Medulla oblongata (tissue), 1 donor: Measurements from ENCODE around the gene DENND4A.
"Not testable (repeated sequence)": the region's sequence is repeated elsewhere in the genome, so short reads cannot be mapped to it uniquely, and the experiment has no call there.

ENCODE experiments used
- DNase-seq: peaks from one replicate; pipeline ENCODE4 v3.0.0-alpha.2; 2015; ENCODE audit errors: extremely low spot score

Gene DENND4A

GRCh38 chr15:65818927-65819562, 27.0 kb upstream of the DENND4A start:
- no peak for DNase-seq

GRCh38 chr15:65816441-65816840, 24.3 kb upstream of the DENND4A start:
- no peak for DNase-seq

GRCh38 chr15:65816008-65816407, 23.9 kb upstream of the DENND4A start:
- peak; percentile 39 for DNase-seq

GRCh38 chr15:65814271-65814670, 22.2 kb upstream of the DENND4A start:
- DNase-seq = not testable (repeated sequence)

- DNase-seq = no peak
These were observed 20.8 kb upstream of the DENND4A start for GRCh38 chr15:65812916-65813315.

DNA sequence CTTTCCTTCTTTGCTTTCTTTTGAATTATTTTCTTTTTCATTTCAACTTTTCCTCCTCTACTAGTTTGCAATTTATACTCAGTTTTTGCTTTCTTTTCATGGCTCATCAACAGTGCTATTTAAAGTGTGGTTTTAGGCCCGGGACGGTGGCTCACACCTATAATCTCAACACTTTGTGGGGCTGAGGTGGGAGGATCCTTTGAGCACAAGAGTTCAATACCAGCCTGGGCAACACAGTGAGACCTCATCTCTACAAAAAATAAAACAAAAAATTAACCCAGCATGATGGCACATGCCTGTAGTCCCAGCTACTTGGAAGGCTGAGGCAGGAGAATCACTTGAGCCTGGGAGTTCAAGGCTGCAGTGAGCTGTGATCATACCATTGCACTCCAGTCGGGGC, 20.4 kb upstream of the DENND4A start:
- no peak for DNase-seq

- no peak for DNase-seq
These were observed 19.7 kb upstream of the DENND4A start for GRCh38 chr15:65811835-65812234.

DNA sequence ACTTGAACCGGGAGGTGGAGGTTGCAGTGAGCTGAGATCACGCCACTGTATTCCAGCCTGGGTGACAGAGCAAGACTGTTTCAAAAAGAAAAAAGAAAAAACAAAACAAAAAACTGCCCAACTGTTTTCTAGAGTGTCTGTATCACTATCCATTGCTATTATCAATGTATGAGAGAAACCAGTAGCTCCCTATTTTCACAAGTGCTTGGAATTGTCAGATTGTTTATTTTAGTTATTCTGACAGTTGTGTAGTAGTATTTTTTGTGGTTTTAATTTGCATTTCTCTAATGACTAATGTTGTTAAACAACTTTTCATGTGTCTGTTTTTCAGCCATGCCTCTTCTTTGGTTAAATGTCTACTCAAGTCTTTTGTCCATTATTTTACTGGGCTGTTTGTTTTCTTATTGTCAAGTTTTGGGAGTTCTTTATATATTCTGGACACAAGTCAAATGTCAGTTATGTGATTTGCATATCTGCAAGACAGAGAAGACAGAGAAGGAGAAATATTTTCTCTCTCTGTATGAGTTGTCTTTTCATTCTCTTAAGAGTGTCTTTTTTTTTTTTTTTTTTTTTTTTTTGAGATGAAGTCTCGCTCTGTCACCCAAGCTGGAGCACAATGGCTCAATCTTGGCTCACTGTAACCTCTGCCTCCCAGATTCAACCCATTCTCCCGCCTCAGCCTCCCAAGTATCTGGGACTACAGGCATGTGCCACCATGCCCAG, 19.1 kb upstream of the DENND4A start:
- not testable (repeated sequence) for DNase-seq

GRCh38 chr15:65806397-65806796, 14.3 kb upstream of the DENND4A start:
- no peak for DNase-seq

DNA sequence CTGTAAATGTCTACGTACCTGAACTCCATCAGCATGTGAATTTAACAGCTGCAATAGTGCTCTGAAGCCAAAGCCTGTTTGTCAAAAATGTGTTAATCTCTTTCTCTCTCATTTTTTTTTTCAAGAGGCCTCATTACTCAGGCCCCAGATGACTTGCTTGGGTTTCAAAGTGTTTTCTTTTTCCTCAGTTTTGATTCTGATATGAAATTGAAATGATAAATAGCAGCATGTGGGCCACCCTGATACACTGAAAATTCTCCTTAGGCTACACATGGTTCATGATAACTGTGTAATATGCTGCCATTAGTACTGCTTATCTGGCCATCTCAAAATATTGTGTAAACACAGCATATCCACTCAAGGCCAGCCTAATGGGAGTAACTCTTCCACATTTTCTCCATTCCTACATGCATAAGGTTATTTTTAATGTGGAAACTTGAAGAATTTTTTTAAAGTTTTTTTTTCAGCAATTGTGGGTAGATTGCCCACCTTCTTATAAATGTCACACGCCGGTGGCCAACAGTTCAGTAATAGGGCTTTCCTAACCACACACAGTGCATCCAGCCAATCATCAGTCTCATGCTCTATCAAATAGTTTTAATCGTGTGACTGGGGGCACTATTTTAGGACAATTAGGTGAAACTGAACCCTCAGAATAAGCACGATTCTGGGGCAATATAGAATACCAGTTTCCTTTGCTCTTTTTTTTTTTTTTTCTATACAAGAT, 13.1 kb upstream of the DENND4A start:
- DNase-seq = no peak

- peak; percentile 46 for DNase-seq
These were observed 12.3 kb upstream of the DENND4A start for GRCh38 chr15:65804252-65804931.

GRCh38 chr15:65801229-65801805, 9.2 kb upstream of the DENND4A start:
- no peak for DNase-seq

DNA sequence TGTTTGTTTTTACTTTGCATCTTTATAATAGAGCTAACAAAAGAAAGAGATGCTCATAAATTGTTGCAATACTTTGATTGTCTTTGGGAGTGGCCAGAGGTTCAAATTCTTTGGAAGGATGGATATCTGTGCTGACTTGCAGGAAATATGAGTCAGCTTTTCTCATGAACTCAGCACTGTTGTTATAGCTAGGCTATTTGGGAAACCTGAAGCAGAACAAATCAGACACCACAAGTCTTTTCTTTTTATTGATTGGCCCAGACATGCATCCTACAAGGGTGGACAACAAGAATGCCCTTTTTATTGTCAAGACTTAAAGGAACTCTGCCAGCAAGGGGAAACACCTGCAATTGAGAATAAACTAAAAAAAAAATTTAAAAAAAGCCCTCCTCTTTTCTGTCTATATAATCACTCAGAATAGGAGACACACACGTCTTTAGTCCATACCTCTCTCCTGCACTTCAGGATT, 4.6 kb upstream of the DENND4A start:
- no peak for DNase-seq

DNA sequence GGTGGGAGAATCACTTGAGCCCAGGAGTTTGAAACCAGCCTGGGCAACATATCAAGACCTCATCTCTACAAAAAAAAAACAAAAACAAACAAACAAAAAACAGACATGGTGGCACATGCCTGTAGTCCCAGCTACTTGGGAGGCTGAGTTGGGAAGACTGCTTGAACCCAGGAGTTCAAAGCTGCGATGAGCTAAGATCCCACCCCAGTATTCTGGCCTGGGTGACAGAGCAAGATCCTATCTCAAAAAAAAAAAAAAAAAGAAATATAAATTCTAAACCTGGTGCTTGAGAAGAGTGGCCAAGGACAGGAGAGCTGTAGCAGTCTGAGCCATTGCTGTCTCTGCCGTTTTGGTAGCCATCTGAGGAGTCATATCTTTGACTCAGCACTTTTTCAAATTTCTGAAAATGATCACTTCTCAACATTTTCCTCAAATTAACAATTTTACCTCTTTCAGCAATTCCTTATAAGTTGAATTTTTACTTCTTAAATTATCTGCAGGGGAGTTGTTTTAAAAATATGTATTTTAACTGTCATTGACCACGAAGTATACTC, 3.6 kb upstream of the DENND4A start:
- no peak for DNase-seq

DNA sequence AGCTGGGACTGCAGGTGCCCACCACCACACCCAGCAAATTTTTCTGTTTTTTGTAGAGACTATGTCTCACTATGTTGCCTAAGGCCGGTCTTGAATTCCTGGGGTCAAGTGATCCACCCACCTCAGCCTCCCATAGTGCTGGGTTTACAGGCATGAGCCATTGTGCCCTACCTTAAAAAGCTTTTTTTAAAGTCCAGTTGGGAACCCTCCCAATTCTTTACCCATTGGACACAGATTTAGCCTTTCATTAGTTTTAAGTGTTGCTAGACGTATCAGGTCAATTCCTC, 1.7 kb upstream of the DENND4A start:
- no peak for DNase-seq

DNA sequence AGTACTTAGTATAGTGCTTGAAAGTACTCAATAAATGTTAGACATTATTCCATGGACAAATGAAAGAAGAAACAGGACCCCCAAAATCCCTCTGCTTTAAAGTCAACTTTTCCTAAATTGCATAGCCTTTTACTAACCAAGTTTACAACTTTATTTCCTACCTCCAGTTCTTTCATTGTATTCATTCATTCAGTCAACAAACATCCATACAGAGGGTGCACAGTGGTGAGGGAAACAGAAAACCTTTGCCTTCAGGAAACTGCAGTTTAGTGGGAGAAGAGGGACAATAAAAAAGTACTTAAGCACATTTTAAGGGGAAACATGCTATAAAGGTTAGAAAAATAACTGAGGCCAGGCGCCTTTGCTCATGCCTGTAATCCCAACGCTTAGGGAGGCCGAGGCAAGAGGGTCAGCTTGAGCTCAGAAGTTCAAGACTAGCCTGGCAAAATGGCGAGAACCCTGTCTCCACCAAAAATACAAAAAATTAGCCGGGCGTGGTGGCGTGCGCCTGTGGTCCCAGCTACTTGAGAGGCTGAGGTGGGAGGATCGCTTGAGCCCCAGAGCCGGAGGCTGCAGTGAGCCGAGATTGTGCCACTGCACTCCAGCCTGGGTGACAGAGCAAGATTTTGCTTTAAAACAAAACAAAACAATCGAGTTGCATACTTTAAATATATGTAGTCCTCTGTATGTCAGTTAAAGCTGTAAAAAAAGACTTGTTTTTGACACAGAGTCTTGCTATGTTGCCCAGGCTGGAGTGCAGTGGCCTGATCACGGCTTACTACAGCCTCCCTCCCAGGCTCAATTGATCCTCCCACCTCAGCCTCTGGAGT, 1.1 kb upstream of the DENND4A start:
- no peak for DNase-seq

DNA sequence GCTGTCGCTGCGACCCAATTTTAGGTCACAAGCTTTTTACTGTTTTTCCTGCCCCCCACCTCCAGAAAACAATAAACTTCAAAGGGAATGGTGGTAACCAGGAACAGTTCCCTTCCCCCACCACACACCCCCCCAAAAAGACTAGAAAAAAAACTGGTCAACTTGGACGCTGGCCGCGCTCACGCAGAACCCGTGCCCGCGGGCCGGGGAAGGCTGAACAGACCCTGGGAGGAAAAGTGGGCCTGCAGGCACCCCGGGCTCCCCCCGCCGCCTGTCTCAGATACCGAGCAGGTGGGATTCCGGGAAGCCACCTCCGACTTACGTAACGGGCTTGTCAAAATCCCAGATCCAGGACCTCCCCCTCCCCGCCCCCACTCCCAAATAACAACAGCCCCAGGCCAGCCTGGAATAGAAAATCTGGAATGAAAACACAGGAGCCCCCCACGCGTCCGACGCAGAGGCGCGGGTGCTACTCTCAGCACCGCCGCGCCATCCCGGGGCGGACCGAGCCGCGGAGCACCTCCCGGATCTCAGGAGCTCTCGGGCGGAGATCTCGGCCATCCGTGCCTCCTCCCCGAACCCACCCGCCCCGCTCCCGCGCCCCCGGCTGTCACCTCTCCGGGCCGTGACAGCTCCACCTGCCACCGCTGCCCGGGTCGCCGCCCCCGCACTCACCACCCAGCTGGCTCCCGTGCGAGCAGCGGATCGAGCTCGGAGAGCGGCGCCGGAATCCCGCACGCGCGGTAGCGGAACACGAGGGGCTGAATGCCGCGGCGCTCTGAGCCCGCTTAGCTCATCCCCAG, 557 bp downstream of the DENND4A start:
- peak; percentile 67 for DNase-seq

DNA sequence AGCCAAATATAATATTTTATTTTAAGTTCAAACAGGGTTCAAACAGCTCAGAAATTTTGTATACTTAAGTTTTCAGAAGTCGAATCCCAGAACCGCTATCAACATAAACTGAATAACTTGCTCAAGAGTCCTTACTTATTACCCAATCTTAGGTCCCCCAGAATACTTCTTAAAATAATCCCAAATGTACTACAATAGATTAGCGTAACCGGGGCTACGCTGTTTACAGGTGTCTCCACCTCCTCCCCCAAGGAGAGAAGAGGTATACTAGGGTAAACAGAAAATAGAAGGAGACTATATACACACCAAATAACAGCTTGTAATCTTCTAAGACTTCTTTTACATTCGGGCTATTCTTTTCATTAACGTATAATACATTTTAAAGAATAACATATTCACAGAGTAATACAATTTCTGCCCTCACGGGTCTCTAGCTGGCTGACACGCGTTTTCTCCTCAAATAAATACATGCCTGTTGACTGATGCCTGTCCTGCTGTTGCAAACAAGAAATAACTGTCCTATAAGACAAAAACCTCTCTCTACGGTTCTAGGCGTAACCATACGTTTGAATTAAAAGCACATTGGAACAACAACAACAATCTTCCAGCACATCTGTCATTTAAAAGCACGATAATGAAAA, 1.3 kb downstream of the DENND4A start:
- DNase-seq = peak; percentile 50

- no peak for DNase-seq
These were observed 2.2 kb downstream of the DENND4A start for GRCh38 chr15:65789759-65790425.
